GM18907 (cell line): ENCODE measurements around the gene IL34.

ENCODE experiments used
- ATAC-seq: cut with Tn5 transposase; IDR thresholded peaks from one replicate; pipeline ENCODE4 v1.9.1; 2021; ENCODE audit warnings: mild to moderate bottlenecking, moderate library complexity; ENCODE audit not compliant: unreplicated experiment

Gene IL34

GRCh38 chr16:70687671-70688245 is 41.4 kb downstream of the IL34 start:
- no peak for ATAC-seq

GRCh38 chr16:70688246-70688742 is 41.9 kb downstream of the IL34 start:
- ATAC-seq: no peak

- no peak for ATAC-seq
Observed at GRCh38 chr16:70689035-70689969, 42.9 kb downstream of the IL34 start.

DNA sequence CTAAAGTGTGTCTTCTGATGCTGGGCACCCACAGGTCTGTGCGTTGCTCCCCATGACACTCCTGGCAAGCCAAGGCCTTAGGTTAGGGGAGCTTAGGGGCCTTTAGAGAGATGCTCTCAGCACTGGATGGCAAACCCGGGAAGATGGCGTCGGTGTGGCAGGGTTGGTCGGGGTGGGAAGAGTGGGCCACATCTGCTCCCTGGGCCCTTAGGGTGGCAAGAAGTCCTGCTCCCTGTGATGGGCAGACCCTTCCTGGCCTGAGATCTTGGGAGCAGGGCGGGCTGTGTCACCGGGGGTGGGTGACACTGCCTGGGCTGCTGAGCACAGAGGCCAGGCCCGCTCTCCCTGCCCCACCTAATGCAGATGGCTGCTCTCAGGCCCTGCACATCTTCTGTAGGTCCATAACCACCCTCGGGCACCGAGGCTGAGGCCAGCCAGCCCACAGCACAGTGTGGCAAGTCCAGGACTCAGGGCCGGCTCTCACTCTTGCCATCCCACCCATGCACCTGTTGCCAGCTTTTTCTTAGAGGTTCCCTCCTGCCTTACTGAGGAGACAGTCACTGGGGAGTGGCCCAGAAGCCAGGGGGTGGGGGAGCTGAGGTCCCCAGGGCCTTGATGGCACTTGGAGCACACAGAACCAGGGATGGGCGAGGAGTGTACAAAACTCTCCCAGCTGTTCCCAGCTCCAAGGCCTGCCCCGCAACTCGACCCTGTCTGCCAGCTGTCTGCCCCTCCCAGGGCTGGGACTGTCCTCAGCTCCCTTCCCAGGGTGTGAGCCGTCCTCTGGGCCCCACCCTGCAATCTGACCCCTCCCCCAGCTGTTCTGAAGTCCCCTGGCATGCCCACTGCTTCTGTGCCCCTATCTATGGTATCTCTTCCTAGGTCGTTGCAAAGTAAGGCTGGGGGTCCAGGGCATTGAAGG is 43.9 kb downstream of the IL34 start:
- ATAC-seq: no peak

DNA sequence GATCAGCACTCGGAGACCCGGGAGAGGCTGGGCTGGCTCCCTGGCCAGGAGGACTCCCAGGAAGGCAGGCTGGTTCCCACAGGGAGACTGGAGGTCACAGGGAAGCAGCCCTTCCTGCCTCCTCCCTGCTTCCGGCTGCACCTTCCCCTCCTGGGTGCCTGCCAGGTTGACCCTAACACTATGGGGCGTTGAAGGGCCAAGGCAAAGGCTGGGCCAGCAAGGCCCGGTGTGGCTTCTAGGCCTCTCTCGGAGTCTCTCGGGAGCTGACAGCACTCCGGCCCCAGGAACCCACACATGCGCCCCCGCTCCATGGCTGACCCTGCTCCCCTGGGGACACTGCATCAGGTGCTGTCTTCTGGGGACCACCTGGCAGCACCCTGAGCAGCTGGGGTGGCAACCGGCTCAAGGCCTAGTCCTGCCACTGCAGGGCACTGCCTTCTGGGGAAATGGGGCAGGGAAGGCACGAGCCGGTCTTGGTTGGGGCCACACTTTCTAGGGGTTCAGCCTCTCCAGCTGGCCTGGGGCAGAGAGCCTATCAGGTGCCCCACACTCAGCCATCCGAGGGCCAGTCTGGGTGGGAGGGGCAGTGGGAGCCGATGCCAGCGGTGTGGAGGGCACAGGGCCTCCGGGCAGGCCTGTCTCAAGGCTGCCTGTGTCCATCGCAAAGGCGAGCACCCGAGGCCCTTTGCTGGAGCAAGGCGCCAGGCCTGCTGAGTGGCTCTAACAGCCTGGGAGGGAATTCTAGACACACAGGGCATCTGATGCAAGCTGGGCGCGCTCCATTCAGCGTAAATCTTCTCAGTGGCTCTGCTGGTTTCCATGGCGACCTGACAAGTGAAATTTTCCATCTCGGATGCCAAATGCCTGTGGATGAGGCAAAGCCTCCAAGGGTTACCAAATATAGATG is 45.1 kb downstream of the IL34 start:
- ATAC-seq: no peak

GRCh38 chr16:70692130-70692872 is 45.9 kb downstream of the IL34 start:
- ATAC-seq: no peak

DNA sequence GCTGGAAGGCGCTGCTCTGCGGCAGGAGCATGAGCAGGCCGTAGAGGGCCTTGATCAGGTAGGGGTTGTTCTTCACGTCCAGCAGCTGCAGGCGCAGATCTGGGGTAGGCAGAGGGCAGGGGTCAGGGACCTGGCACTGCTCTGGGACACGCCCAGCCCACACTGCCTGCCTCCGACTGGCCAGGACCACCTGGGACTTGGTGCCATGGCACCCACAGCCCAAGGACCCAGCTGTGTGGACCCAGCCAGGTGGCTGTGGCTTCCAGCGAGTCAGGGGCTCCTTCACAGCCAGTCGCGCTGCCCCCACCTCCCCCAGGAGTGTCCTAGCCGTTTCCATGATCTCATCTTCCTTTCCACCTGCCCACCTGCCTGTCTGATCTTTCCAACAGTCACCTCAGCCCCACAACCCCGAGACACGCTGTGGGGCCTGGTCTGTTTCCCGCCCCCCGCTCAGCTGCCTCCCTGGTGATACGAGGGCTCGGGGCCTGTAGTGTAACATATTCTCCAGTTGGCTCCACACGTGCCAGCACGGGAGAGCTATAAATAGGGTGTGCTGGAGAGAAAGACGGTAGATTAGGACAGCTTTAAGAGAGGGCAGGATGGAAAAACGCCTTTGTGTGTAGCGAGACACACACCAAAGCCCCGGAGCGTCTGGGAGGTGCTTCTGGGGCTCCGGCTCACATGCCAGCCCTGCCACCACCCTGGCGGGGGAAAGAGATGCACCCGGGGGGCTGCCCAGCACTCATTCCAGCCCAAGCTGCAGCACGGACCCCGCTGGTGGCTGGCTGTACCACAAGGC is 46.7 kb downstream of the IL34 start:
- no peak for ATAC-seq

- ATAC-seq: no peak
Observed at GRCh38 chr16:70694088-70694867, 47.9 kb downstream of the IL34 start.

- no peak for ATAC-seq
Observed at GRCh38 chr16:70694868-70695218, 48.5 kb downstream of the IL34 start.

DNA sequence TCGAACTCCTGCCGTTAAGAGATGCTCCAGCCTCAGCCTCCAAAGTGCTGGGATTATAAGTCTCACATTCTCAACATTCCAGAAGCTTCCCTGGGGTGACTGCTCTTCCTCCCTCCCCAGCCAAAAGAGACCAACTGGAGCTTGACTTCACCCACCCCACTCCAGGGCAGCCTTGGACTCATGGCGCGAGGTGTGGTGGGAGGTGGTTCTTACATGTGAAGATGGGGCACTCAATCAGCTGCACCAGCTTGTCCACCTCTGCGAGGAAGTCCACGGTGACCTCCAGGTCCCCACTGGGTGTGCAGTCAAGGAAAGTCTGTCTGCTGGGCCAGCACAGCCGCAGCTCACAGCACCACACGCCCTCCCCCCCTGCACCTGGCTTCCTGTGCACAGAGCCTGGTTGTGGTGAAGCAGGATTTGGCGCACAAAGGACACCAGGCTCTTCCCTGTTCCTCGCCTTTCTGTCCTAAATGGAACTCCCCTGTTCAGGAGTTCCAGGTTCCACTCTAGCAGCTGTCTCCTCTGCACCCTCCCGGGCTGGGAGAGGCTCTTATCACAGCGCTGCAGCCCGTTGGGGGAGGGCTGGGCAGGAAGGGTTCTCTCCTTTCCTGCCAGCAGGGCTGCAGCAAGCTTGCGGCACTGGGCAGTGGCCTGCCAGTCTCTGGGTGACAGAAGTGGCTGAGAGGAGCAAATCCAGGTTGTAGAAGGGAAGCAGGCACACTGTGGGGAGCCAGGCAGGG is 49.1 kb downstream of the IL34 start:
- no peak for ATAC-seq

GRCh38 chr16:70696355-70696754 is 50.0 kb downstream of the IL34 start:
- ATAC-seq: no peak

DNA sequence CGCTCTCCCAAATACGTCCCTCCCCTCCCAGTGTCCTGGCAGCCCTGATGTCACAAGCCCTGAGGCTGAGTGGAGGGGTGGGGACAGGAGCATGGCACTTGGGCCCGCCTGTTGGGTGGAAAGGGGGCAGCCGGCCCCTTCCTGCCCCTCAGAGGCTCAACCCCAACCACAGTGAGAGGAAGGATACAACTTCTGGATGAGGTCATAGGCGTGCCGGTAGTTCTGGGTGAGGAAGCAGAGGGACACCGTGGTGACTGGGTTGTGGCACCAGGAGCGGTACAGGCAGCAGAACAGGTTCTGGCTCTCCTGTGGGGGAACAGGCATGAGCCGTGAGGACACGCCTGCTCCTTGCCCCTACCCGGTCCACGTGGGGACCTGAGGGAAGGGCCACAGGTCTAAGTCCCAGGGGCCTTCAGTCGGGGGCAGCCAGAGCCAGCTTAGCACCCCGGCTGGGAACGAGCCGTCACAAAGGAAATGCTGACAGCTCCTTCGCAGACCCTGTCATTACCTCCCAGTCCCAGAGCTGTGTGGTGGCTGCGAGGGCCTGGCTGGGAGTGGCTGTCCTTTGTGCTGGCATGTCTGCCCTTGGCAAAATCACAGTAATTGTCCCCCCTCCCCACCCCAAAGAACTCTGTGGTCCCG is 50.7 kb downstream of the IL34 start:
- no peak for ATAC-seq

DNA sequence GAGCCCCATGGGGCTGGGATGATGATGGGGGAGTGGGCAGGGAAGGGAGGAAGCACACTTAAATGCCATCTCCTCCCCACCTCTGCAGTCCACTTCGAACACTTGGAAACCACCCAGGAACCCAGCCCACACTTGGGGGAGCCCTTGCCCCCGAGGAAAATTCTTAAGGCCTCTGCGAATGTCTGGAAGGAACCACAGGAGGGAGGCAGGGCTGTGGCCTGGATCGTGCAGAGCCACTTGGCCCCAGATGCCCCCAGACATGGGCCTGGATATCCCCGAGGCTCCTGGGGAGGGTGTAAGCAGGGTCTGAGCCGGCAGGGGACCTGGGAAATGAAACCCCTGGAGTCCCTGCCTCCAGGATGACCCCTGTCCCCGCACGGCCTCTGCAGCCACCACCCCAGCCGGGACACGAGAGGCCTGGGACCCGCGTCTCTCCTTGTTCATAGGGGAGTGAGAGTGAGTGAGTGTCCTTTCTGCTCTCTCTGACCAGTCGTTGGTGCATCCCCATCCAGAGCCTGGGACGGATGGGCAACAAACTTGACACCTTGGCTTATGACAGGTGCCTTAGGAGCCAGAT is 51.3 kb downstream of the IL34 start:
- ATAC-seq: no peak

DNA sequence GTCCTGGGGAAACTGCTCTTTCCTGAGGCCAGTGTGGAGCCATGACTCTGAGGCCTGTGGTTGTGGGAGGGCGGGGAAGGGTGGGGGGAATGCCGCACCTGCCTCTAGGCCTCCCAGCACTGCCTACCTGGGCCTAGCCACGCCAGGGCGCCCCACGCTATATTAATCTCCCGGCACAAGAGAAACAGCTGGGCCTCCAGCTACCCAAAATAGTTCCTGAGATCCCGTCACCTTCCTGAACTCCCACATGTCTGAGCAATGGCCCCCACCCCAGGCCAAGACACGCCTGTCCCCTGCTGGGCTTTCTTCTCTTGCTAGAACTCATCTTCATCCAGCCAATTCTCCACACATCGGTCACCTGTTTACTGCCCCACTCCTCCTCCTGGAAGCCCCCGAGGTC is 52.5 kb downstream of the IL34 start:
- ATAC-seq: no peak

GRCh38 chr16:70699696-70700095 is 53.3 kb downstream of the IL34 start:
- ATAC-seq: no peak
